IMR-90 (cell line): ENCODE data around the gene ACTMAP. TPM values are rescaled to one million over a fixed set of nuclear protein-coding genes. Genes with fewer than 3 reads are reported as not detected.

Experiments
- ATAC-seq: fragments of 200-7000 bp; cut with Tn5 transposase; 2 replicates; pipeline ENCODE4 v1.9.1; 2020; ENCODE audit warnings: low read depth, mild to moderate bottlenecking, moderate library complexity
- BruUV-seq: library from RNA; stranded (reverse); fragments of 400-500 nt; replicated peaks from 2 replicates; lab custom pipeline; 2021; lab: Mats Ljungman, UMichigan
- CTCF ChIA-PET: fragments of 300-600 bp; formaldehyde crosslinking; extraction: SDS; loops from one replicate; lab custom pipeline; 2021; ENCODE audit warnings: antibody characterized with exemption; lab: Yijun Ruan, JAX
- POLR2A ChIA-PET: fragments of 300-600 bp; sonication (Branson Sonifier 250); formaldehyde crosslinking; loops from one replicate; lab custom pipeline; 2022; ENCODE audit warnings: antibody characterized with exemption; ENCODE audit not compliant: unreplicated experiment; lab: Charles Lee
- DNase-seq: peaks from one replicate; pipeline ENCODE4 v3.0.0; 2013
- H2AFZ ChIP-seq: replicated peaks from 2 replicates; pipeline ENCODE3; 2013; ENCODE audit warnings: low read length, mild to moderate bottlenecking; ENCODE audit not compliant: poor library complexity
- H2AK5ac ChIP-seq: 2 replicates; pipeline ENCODE4 v1.6.1; 2013; ENCODE audit warnings: low read depth, low read length, inconsistent platforms
- H2AK9ac ChIP-seq: replicated peaks from 2 replicates; pipeline ENCODE3; 2013; ENCODE audit warnings: mild to moderate bottlenecking, low read depth, low read length, moderate library complexity; ENCODE audit not compliant: poor library complexity
- H2BK120ac ChIP-seq: 2 replicates; pipeline ENCODE4 v1.6.1; 2013; ENCODE audit warnings: low read depth, low read length, inconsistent platforms
- H2BK15ac ChIP-seq: 3 replicates; pipeline ENCODE4 v1.6.1; 2013; ENCODE audit warnings: low read depth, low read length, inconsistent platforms
- H2BK20ac ChIP-seq: 2 replicates; pipeline ENCODE4 v1.6.1; 2013; ENCODE audit warnings: low read depth, mild to moderate bottlenecking, inconsistent platforms, low read length, moderate library complexity
- H2BK5ac ChIP-seq: 2 replicates; pipeline ENCODE4 v1.6.1; 2013; ENCODE audit warnings: mild to moderate bottlenecking, low read depth, low read length, inconsistent platforms; ENCODE audit not compliant: poor library complexity, severe bottlenecking
- H3K14ac ChIP-seq: replicated peaks from 2 replicates; pipeline ENCODE4 v1.6.1; 2013; ENCODE audit warnings: low read depth, low read length, inconsistent platforms
- H3K18ac ChIP-seq: 2 replicates; pipeline ENCODE4 v1.6.1; 2013; ENCODE audit warnings: low read depth, low read length, control low read depth
- H3K23ac ChIP-seq: 2 replicates; pipeline ENCODE4 v1.6.1; 2013; ENCODE audit warnings: low read depth, low read length, inconsistent platforms
- H3K27ac ChIP-seq: 2 replicates; pipeline ENCODE4 v1.5.1; 2013; ENCODE audit warnings: mild to moderate bottlenecking, control low read depth, low read length; ENCODE audit not compliant: insufficient read depth
- H3K27me3 ChIP-seq: 2 replicates; pipeline ENCODE4 v1.6.1; 2013; ENCODE audit warnings: low read length; ENCODE audit not compliant: control insufficient read depth, insufficient read depth
- H3K36me3 ChIP-seq: 2 replicates; pipeline ENCODE4 v1.6.1; 2013; ENCODE audit warnings: low read length, mixed read lengths; ENCODE audit not compliant: control insufficient read depth, insufficient read depth
- H3K4ac ChIP-seq: 2 replicates; pipeline ENCODE4 v1.6.1; 2013; ENCODE audit warnings: low read depth, low read length, inconsistent platforms
- H3K4me1 ChIP-seq: 2 replicates; pipeline ENCODE4 v1.6.1; 2013; ENCODE audit warnings: low read length, mixed read lengths; ENCODE audit not compliant: control insufficient read depth, insufficient read depth
- H3K4me2 ChIP-seq: 2 replicates; pipeline ENCODE4 v1.6.1; 2013; ENCODE audit warnings: low read depth, mild to moderate bottlenecking, control low read depth, low read length, moderate library complexity
- H3K4me3 ChIP-seq: 2 replicates; pipeline ENCODE4 v1.5.1; 2013; ENCODE audit warnings: low read depth, mild to moderate bottlenecking, control low read depth, low read length, moderate library complexity; ENCODE audit not compliant: insufficient read depth
- H3K56ac ChIP-seq: 2 replicates; pipeline ENCODE4 v1.6.1; 2013; ENCODE audit warnings: low read length, inconsistent platforms; ENCODE audit not compliant: insufficient read depth; ENCODE audit errors: extremely low read depth
- H3K79me1 ChIP-seq, 2 experiments: 2 replicates each; pipeline ENCODE4 v1.6.1; 2013; ENCODE audit warnings: low read length in 2 of 2, inconsistent platforms in 1 of 2, low read depth in 1 of 2
- H3K9ac ChIP-seq: 2 replicates; pipeline ENCODE4 v1.6.1; 2013; ENCODE audit warnings: low read depth, low read length, control low read depth
- H3K9me1 ChIP-seq: 2 replicates; pipeline ENCODE4 v1.6.1; 2013; ENCODE audit warnings: low read length, inconsistent platforms; ENCODE audit not compliant: insufficient read depth
- H3K9me3 ChIP-seq: 2 replicates; pipeline ENCODE4 v1.6.1; 2013; ENCODE audit warnings: low read length; ENCODE audit not compliant: control insufficient read depth, insufficient read depth
- H4K20me1 ChIP-seq: 2 replicates; pipeline ENCODE4 v1.6.1; 2013; ENCODE audit warnings: low read length, inconsistent platforms; ENCODE audit not compliant: insufficient read depth
- H4K5ac ChIP-seq: 2 replicates; pipeline ENCODE4 v1.6.1; 2013; ENCODE audit warnings: mild to moderate bottlenecking, low read depth, low read length, control low read depth
- H4K8ac ChIP-seq, 2 experiments: 2 replicates each; pipeline ENCODE4 v1.6.1; 2013; ENCODE audit warnings: low read depth in 2 of 2, low read length in 2 of 2, control low read depth in 1 of 2, inconsistent platforms in 1 of 2
- H4K91ac ChIP-seq: 2 replicates; pipeline ENCODE4 v1.6.1; 2013; ENCODE audit warnings: low read depth, low read length, inconsistent platforms; ENCODE audit not compliant: insufficient read depth
- CEBPB ChIP-seq: IDR thresholded peaks from 2 replicates; pipeline ENCODE4 v1.6.1; 2012; ENCODE audit warnings: low read depth, low read length, improper control_type of control experiment
- ELK1 ChIP-seq: fragments of 150-350 bp; IDR thresholded peaks from 2 replicates; pipeline ENCODE4 v1.6.1; 2016; ENCODE audit warnings: low read depth, mild to moderate bottlenecking, low read length, moderate library complexity, borderline replicate concordance
- FOS ChIP-seq: fragments of 150-350 bp; IDR thresholded peaks from 2 replicates; pipeline ENCODE4 v1.6.1; 2016; ENCODE audit warnings: low read depth, low read length
- USF2 ChIP-seq: fragments of 150-350 bp; IDR thresholded peaks from 2 replicates; pipeline ENCODE4 v1.6.1; 2017; ENCODE audit warnings: mild to moderate bottlenecking, antibody characterized with exemption, low read length, low read depth
- WGBS, 2 experiments: methylation state at CpG; one replicate each; pipeline versions ENCODE4 v1.1.5 to v1.1.7; 2013; ENCODE audit warnings: missing lambda C conversion rate in 2 of 2; ENCODE audit not compliant: insufficient read length in 1 of 2; ENCODE audit errors: extremely low coverage in 2 of 2; 5-methylcytosine and 5-hydroxymethylcytosine counted together
- dilution Hi-C: fragments of 300-500 bp; cut with HindIII; formaldehyde crosslinking; loops from one replicate; pipeline ENCODE4 v1.14.3; 2018; ENCODE audit warnings: low sequenced_read_pairs; ENCODE audit not compliant: unreplicated experiment
- in situ Hi-C: fragments of 300-500 bp; cut with MboI; formaldehyde crosslinking; loops from 3 replicates; pipeline ENCODE4 v1.14.3; 2019; ENCODE audit warnings: low sequenced_read_pairs, inconsistent platforms, mixed read lengths
- intact Hi-C: fragments of 100-400 bp; cut with micrococcal nuclease; formaldehyde crosslinking; loops from 2 replicates; pipeline ENCODE4 v1.10.0; 2022
- polyA plus RNA-seq, 3 experiments: library from polyadenylated mRNA; depleted of rRNA; stranded (reverse); fragments of >200 nt; gene quantifications; 2 replicates each; pipeline ENCODE4 v1.2.3, GENCODE V29; 2012; ENCODE audit warnings: low replicate concordance in 1 of 3
- total RNA-seq: library from RNA; depleted of rRNA; stranded (reverse); fragments of >200 nt; gene quantifications from 2 replicates; pipeline ENCODE4 v1.2.3, GENCODE V29; 2012

ACTMAP gene
- total and polyA plus RNA-seq, 2 of the 4 experiments (the other 2 are of a cell fraction): 0.54 to 5.4 TPM

- Histone ChIP-seq H3K56ac (peak overlapping the region; percentile 82), H3K4ac (peak overlapping the region; percentile 93), H2BK20ac (peak overlapping the region; percentile 89), H4K20me1 (no peaks in the 10 kb centered on the region), H3K23ac (peak overlapping the region; percentile 69; the same call in 1 of the 2 replicates), H3K4me2 (peak overlapping the region; percentile 58), H4K8ac (peak overlapping the region; percentile 74 to 97), H3K36me3 (no peaks in the 10 kb centered on the region; the same call in 1 of the 2 replicates), H3K9me3 (no peaks in the 10 kb centered on the region), H4K5ac (peak overlapping the region; percentile 83), H3K27me3 (no peaks in the 10 kb centered on the region), H2AK5ac (peak overlapping the region; percentile 86), H2BK5ac (peak overlapping the region; percentile 77), H3K4me3 (no peak overlapping the region), H4K91ac (peak overlapping the region; percentile 87), H2AK9ac (peak overlapping the region; percentile 59), H3K9me1 (peaks cover 13% of the 10 kb centered on the region), H3K79me1 (peaks cover 9 to 21% of the 10 kb centered on the region in 2 experiments), H2AFZ (peak overlapping the region; percentile 78), H3K4me1 (peaks cover 17% of the 10 kb centered on the region), H3K18ac (peak overlapping the region; percentile 68), H3K27ac (peak overlapping the region; percentile 85), H2BK120ac (peak overlapping the region; percentile 91), H3K14ac (peak overlapping the region; percentile 93), H3K9ac (peak overlapping the region; percentile 17; the same call in 1 of the 2 replicates), H2BK15ac (peak overlapping the region; percentile 62; the same call in 1 of the 3 replicates)
- dilution Hi-C loops (no loop called here), intact Hi-C loops (no loop called here), in situ Hi-C loops (no loop called here)
- TF ChIP-seq ELK1 (no peak), USF2 (no peak), CEBPB (peak; percentile 95), FOS (no peak)
- BruUV-seq: no TSS peak
- ChIA-PET POLR2A (no interaction called here), CTCF (interaction anchor here (0.7 to 1.4 kb wide), 3 partner anchors 14 to 454 kb away, joined by 3 to 4 read pairs (median 4); no protein-coding TSS in a partner anchor)
- peak; percentile 63 for DNase-seq
- 79% methylated on average over 5 of the region's 7 CpGs; no CpG with 5 or more reads in 1 of the 2 experiments for WGBS, 2 experiments
- ATAC-seq: peak; percentile 62
Measured at GRCh38 chr19:40745402-40745780, 4.9 kb downstream of the ACTMAP start.
